Smooth muscle cell (in vitro differentiated cells): ENCODE data around the gene LCN1. TPM values are rescaled to one million over a fixed set of nuclear protein-coding genes. Genes with fewer than 3 reads are reported as not detected.

ENCODE experiments used
- DNase-seq: peaks from one replicate; lab custom pipeline; 2025; ENCODE audit not compliant: unreplicated experiment; lab: John Stamatoyannopoulos, UW
- H2AFZ ChIP-seq: fragments of 200-600 bp; sonication (generic); 2 replicates; pipeline ENCODE4 v1.6.0; 2016; ENCODE audit warnings: antibody characterized with exemption, low read depth, mild to moderate bottlenecking
- H3F3A ChIP-seq: fragments of 200-600 bp; sonication (generic); 2 replicates; pipeline ENCODE4 v1.6.0; 2017; ENCODE audit warnings: antibody characterized with exemption, low read depth
- H3K27ac ChIP-seq: fragments of 200-600 bp; sonication (generic); 2 replicates; pipeline ENCODE4 v1.5.1; 2016; ENCODE audit warnings: low read depth, mild to moderate bottlenecking
- H3K27me3 ChIP-seq: fragments of 200-600 bp; sonication (generic); 2 replicates; pipeline ENCODE4 v1.6.1; 2016; ENCODE audit warnings: low read depth, mild to moderate bottlenecking
- H3K36me3 ChIP-seq: fragments of 200-600 bp; sonication (generic); 2 replicates; pipeline ENCODE4 v1.5.1; 2016; ENCODE audit warnings: low read depth
- H3K4me1 ChIP-seq: fragments of 200-600 bp; sonication (generic); 2 replicates; pipeline ENCODE4 v1.5.1; 2016; ENCODE audit warnings: low read depth
- H3K4me2 ChIP-seq: fragments of 200-600 bp; sonication (generic); 2 replicates; pipeline ENCODE4 v1.6.0; 2016; ENCODE audit warnings: mild to moderate bottlenecking
- H3K4me3 ChIP-seq: fragments of 200-600 bp; sonication (generic); 2 replicates; pipeline ENCODE4 v1.5.1; 2016; ENCODE audit warnings: mild to moderate bottlenecking
- H3K79me2 ChIP-seq: fragments of 200-600 bp; sonication (generic); 2 replicates; pipeline ENCODE4 v1.6.0; 2016; ENCODE audit warnings: low read depth, mild to moderate bottlenecking
- H3K9ac ChIP-seq: fragments of 200-600 bp; sonication (generic); 2 replicates; pipeline ENCODE4 v1.6.0; 2016; ENCODE audit warnings: low read depth
- H3K9me3 ChIP-seq: fragments of 200-600 bp; sonication (generic); replicated peaks from 2 replicates; pipeline ENCODE4 v1.5.1; 2016; ENCODE audit warnings: low read depth
- H4K20me1 ChIP-seq: fragments of 200-600 bp; sonication (generic); 2 replicates; pipeline ENCODE4 v1.6.0; 2016; ENCODE audit warnings: low read depth
- WGBS: methylation state at CpG from one replicate; pipeline ENCODE4 v1.1.7; 2016; ENCODE audit warnings: low lambda C conversion rate; 5-methylcytosine and 5-hydroxymethylcytosine counted together
- polyA plus RNA-seq: library from polyadenylated mRNA; unstranded; fragments of >200 nt; fragmentation: Nextera tagmentation; extraction: Ambion mirVana; gene quantifications from 2 replicates; pipeline ENCODE4 v1.2.1, GENCODE V29; 2016
- total RNA-seq: library from RNA; depleted of rRNA; stranded (reverse); fragments of >200 nt; gene quantifications from 2 replicates; pipeline ENCODE4 v1.2.3, GENCODE V29; 2014
- TF ChIP-seq, protein P1 (sequence below): fragments of 200-600 bp; sonication (generic); IDR thresholded peaks from 2 replicates; pipeline ENCODE4 v1.5.1; 2017; ENCODE audit warnings: borderline replicate concordance, mild to moderate bottlenecking, antibody characterized with exemption; ENCODE audit not compliant: insufficient read depth, poor library complexity, severe bottlenecking

The LCN1 gene
- total and polyA plus RNA-seq, 2 experiments from 2014 or later = 0.85 to 5.6 TPM

DNA sequence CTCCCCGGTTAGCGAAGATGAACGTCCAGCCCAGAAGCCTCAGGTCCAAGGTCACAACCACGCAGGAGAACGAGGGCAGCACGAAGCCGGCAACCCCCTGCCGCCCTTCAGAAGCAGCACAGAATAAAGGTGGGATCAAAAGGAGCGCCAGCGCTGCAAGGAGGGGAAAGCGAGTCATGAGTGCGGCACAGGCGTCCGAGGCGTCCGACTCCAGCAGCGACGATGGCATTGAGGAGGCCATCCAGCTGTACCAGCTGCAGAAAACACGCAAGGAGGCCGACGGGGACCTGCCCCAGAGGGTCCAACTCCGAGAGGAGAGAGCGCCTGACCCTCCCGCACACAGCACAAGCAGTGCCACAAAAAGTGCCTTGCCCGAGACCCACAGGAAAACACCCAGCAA lies 35.9 kb upstream of the LCN1 start:
- Histone ChIP-seq H3K9me3 (no peaks in the 10 kb centered on the region), H3K4me1 (peaks cover 8% of the 10 kb centered on the region), H4K20me1 (peaks cover 15% of the 10 kb centered on the region), H3K27ac (no peak overlapping the region), H2AFZ (no peak overlapping the region), H3K36me3 (no peaks in the 10 kb centered on the region), H3K4me2 (no peak overlapping the region), H3K79me2 (no peaks in the 10 kb centered on the region), H3K9ac (no peak overlapping the region), H3K4me3 (no peak overlapping the region), H3K27me3 (no peaks in the 10 kb centered on the region), H3F3A (no peaks in the 10 kb centered on the region)
- 98% methylated on average over 22 of the region's 25 CpGs for WGBS
- TF ChIP-seq, protein P1, sequence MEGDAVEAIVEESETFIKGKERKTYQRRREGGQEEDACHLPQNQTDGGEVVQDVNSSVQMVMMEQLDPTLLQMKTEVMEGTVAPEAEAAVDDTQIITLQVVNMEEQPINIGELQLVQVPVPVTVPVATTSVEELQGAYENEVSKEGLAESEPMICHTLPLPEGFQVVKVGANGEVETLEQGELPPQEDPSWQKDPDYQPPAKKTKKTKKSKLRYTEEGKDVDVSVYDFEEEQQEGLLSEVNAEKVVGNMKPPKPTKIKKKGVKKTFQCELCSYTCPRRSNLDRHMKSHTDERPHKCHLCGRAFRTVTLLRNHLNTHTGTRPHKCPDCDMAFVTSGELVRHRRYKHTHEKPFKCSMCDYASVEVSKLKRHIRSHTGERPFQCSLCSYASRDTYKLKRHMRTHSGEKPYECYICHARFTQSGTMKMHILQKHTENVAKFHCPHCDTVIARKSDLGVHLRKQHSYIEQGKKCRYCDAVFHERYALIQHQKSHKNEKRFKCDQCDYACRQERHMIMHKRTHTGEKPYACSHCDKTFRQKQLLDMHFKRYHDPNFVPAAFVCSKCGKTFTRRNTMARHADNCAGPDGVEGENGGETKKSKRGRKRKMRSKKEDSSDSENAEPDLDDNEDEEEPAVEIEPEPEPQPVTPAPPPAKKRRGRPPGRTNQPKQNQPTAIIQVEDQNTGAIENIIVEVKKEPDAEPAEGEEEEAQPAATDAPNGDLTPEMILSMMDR = no peak
- DNase-seq = no peak

DNA sequence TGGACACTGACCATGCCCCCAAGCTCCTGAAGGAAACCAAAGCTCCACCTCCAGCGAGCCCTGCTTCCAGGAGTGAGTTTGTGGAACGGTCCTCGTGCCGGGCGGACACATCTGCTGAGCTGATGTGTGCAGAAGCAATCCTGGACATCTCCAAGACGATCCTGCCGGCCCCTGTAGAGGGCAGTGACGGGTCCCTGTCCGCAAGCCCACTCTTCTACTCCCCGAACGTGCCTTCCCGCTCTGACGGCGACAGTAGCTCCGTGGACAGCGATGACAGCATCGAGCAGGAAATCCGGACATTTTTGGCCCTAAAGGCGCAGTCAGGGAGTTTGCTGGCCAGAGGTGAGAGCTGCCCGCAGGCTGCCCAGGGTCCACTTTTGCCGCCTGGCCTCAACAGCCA lies 35.4 kb upstream of the LCN1 start:
- H3K4me2 ChIP-seq = no peak overlapping the region
- H3K4me3 ChIP-seq = no peak overlapping the region
- H3K9me3 ChIP-seq = no peaks in the 10 kb centered on the region
- no peak for DNase-seq
- no peak overlapping the region for H3K9ac ChIP-seq
- TF ChIP-seq, protein P1 = no peak
- no peak overlapping the region for H2AFZ ChIP-seq
- no peaks in the 10 kb centered on the region for H3K36me3 ChIP-seq
- no peak overlapping the region for H3K27ac ChIP-seq
- no peaks in the 10 kb centered on the region for H3K27me3 ChIP-seq
- WGBS = 95% methylated on average over 21 of the region's 21 CpGs
- H3F3A ChIP-seq = no peaks in the 10 kb centered on the region
- H3K4me1 ChIP-seq = peaks cover 6% of the 10 kb centered on the region
- peaks cover 13% of the 10 kb centered on the region for H4K20me1 ChIP-seq
- H3K79me2 ChIP-seq = no peaks in the 10 kb centered on the region

- 97% methylated on average over 32 of the region's 33 CpGs for WGBS
- Histone ChIP-seq H3F3A (no peaks in the 10 kb centered on the region), H4K20me1 (peaks cover 8% of the 10 kb centered on the region), H3K27me3 (no peaks in the 10 kb centered on the region), H3K9ac (no peak overlapping the region), H3K27ac (no peak overlapping the region), H3K4me3 (no peak overlapping the region), H3K4me1 (no peaks in the 10 kb centered on the region), H3K4me2 (no peak overlapping the region), H3K79me2 (no peaks in the 10 kb centered on the region), H3K9me3 (no peaks in the 10 kb centered on the region), H3K36me3 (no peaks in the 10 kb centered on the region), H2AFZ (no peak overlapping the region)
- DNase-seq = no peak
- TF ChIP-seq, protein P1 = no peak
These were observed 34.8 kb upstream of the LCN1 start for GRCh38 chr9:135486267-135487065.
